Left hindlimb (tissue), 1 donor: ENCODE results near the gene UST.
"Not testable (repeated sequence)": the region's sequence is repeated elsewhere in the genome, so short reads cannot be mapped to it uniquely, and the experiment has no call there.

Source experiments
- DNase-seq: peaks from one replicate; pipeline ENCODE4 v3.0.0-alpha.2; 2018

The UST gene

GRCh38 chr6:148956163-148956562 lies 209.3 kb downstream of the UST start:
- not testable (repeated sequence) for DNase-seq

- DNase-seq, result no peak
Measured at GRCh38 chr6:148957752-148958151, 210.9 kb downstream of the UST start.

- no peak for DNase-seq
Measured at GRCh38 chr6:148959008-148959407, 212.2 kb downstream of the UST start.

- DNase-seq, result no peak
Measured at GRCh38 chr6:148959501-148959900, 212.7 kb downstream of the UST start.

GRCh38 chr6:148962854-148963515 lies 216.2 kb downstream of the UST start:
- DNase-seq, result no peak

GRCh38 chr6:148963738-148964137 lies 216.9 kb downstream of the UST start:
- DNase-seq, result no peak

GRCh38 chr6:148964467-148964866 lies 217.6 kb downstream of the UST start:
- DNase-seq, result no peak

- no peak for DNase-seq
Measured at GRCh38 chr6:148965287-148965686, 218.5 kb downstream of the UST start.

GRCh38 chr6:148967011-148967520 lies 220.2 kb downstream of the UST start:
- DNase-seq, result no peak

GRCh38 chr6:148967541-148967956 lies 220.7 kb downstream of the UST start:
- DNase-seq, result peak; percentile 48

GRCh38 chr6:148968771-148969602 lies 222.2 kb downstream of the UST start:
- DNase-seq, result no peak

- peak; percentile 85 for DNase-seq
Measured at GRCh38 chr6:148969603-148970061, 222.8 kb downstream of the UST start.

GRCh38 chr6:148971031-148971927 lies 224.4 kb downstream of the UST start:
- DNase-seq, result no peak

- DNase-seq, result peak; percentile 86
Measured at GRCh38 chr6:148972481-148972880, 225.7 kb downstream of the UST start.

GRCh38 chr6:148973538-148974208 lies 226.8 kb downstream of the UST start:
- no peak for DNase-seq

GRCh38 chr6:148974351-148974750 lies 227.5 kb downstream of the UST start:
- no peak for DNase-seq

GRCh38 chr6:148978298-148978697 lies 231.5 kb downstream of the UST start:
- not testable (repeated sequence) for DNase-seq

- no peak for DNase-seq
Measured at GRCh38 chr6:148979014-148979901, 232.4 kb downstream of the UST start.

- DNase-seq, result no peak
Measured at GRCh38 chr6:148980234-148980633, 233.4 kb downstream of the UST start.

GRCh38 chr6:148981515-148981914 lies 234.7 kb downstream of the UST start:
- DNase-seq, result no peak

GRCh38 chr6:148983101-148983761 lies 236.4 kb downstream of the UST start:
- no peak for DNase-seq
